NT2/D1 (cell line): Measurements from ENCODE around the gene NIN.

ENCODE experiments used
- DNase-seq: peaks from one replicate; pipeline ENCODE4 v3.0.0-alpha.2; 2011; ENCODE audit warnings: low read depth, low spot score
- H3K27me3 ChIP-seq: 2 replicates; pipeline ENCODE4 v1.6.0; 2011; ENCODE audit warnings: mild to moderate bottlenecking; ENCODE audit not compliant: insufficient read length, insufficient read depth
- H3K36me3 ChIP-seq: 2 replicates; pipeline ENCODE4 v1.6.1; 2011; ENCODE audit warnings: mild to moderate bottlenecking, low read length, mixed read lengths; ENCODE audit not compliant: insufficient read depth, insufficient read length
- H3K4me1 ChIP-seq: 2 replicates; pipeline ENCODE4 v1.5.1; 2011; ENCODE audit not compliant: insufficient read depth, insufficient read length
- H3K4me3 ChIP-seq: 2 replicates; pipeline ENCODE4 v1.5.1; 2011; ENCODE audit warnings: low read depth; ENCODE audit not compliant: insufficient read length
- H3K9ac ChIP-seq: 2 replicates; pipeline ENCODE4 v1.6.0; 2011; ENCODE audit warnings: low read depth; ENCODE audit not compliant: insufficient read length
- H3K9me3 ChIP-seq: 2 replicates; pipeline ENCODE4 v1.5.1; 2011; ENCODE audit warnings: mild to moderate bottlenecking, low read length; ENCODE audit not compliant: insufficient read depth
- SUZ12 ChIP-seq: IDR thresholded peaks from 2 replicates; pipeline ENCODE4 v1.6.1; 2011; ENCODE audit not compliant: insufficient read length, insufficient read depth; ENCODE audit errors: extremely low read depth
- YY1 ChIP-seq: IDR thresholded peaks from 2 replicates; pipeline ENCODE4 v1.6.1; 2011; ENCODE audit not compliant: insufficient read length, insufficient read depth
- ZNF274 ChIP-seq: IDR thresholded peaks from 2 replicates; pipeline ENCODE4 v1.6.1; 2011; ENCODE audit warnings: mild to moderate bottlenecking, low read depth, low read length

The NIN gene

DNA sequence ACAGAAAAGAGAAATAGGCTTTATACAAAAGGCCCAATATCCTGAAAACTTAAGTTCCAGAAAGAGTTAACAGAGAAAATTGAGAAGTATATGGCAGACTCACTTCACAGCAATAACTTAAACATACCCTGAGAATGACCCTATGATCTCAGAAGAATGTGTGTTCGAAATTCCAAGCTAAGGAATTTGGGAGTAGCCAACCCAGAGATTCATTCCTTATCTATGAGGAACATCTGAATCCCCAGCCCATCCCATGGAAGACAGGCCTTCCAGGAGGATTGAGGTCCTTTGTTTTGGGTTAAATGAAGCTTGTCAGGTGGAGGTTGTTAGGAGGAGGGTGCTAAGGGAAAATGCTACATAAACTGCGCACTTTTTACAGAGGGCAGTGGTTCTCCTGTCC is 155.4 kb downstream of the NIN start:
- Histone ChIP-seq H3K4me3 (no peak overlapping the region), H3K36me3 (no peaks in the 10 kb centered on the region), H3K9ac (no peak overlapping the region), H3K9me3 (no peaks in the 10 kb centered on the region), H3K4me1 (no peaks in the 10 kb centered on the region), H3K27me3 (no peaks in the 10 kb centered on the region)
- TF ChIP-seq ZNF274 (no peak), SUZ12 (no peak), YY1 (no peak)
- DNase-seq: no peak

DNA sequence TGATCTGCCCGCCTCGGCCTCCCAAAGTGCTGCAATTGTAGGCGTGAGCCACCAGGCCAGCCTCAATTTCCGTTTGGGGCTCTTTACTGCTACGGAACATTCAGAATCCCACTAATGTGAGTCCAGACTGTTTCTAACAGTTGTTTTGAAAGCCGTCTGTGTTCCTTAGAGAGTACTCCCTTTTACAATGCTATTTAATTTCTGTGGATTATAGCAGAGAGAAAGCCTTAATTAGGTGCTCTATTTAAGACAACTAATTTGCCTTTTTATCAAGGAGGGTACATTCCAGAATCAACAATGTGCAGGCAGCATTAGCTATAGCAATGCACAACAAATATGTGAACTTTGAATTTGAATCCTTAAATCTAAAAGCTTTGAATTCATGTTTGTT is 160.1 kb downstream of the NIN start:
- Histone ChIP-seq H3K9me3 (no peaks in the 10 kb centered on the region), H3K4me1 (peaks cover 2% of the 10 kb centered on the region), H3K27me3 (no peaks in the 10 kb centered on the region), H3K4me3 (no peak overlapping the region), H3K9ac (no peak overlapping the region), H3K36me3 (no peaks in the 10 kb centered on the region)
- TF ChIP-seq ZNF274 (no peak), SUZ12 (no peak)
- no peak for DNase-seq

DNA sequence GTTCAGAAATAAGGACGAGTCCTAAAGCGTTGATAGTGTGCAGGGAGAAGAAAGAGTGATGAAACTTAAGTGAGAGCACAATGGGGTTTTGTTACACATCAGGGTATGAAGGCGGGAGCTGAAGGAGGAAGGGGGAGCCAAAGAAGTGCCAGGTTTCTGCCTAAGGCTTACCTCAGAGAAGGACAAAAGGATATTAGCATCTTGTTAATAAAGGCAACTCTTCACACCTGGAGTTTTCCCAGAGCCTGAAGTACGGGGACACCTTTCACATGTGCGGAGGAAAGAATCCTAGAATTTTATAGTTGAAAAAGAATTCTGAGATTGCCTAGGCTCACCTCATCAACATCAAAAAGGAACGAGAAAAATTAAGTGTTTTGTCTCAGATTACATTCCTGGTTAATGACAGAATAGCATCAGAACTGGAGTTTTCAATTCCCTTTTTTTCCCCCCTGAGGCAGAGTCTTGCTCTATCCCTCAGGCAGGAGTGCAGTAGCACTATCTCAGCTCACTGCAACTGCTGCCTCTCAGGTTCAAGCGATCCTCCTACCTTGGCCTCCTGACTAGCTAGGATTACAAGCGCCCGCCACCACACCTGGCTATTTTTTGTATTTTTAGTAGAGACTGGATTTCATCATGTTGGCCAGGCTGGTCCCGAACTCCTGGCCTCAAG is 160.6 kb downstream of the NIN start:
- no peak for DNase-seq
- no peaks in the 10 kb centered on the region for H3K27me3 ChIP-seq
- no peak overlapping the region for H3K4me3 ChIP-seq
- H3K9me3 ChIP-seq: no peaks in the 10 kb centered on the region
- TF ChIP-seq SUZ12: no peak
- TF ChIP-seq ZNF274: no peak
- TF ChIP-seq YY1: no peak
- no peaks in the 10 kb centered on the region for H3K36me3 ChIP-seq
- no peak overlapping the region for H3K9ac ChIP-seq
- peaks cover 2% of the 10 kb centered on the region for H3K4me1 ChIP-seq
